ENCODE results near the gene POLD2.
"Not testable (repeated sequence)": the region's sequence is repeated elsewhere in the genome, so short reads cannot be mapped to it uniquely, and the experiment has no call there.

The POLD2 gene

DNA sequence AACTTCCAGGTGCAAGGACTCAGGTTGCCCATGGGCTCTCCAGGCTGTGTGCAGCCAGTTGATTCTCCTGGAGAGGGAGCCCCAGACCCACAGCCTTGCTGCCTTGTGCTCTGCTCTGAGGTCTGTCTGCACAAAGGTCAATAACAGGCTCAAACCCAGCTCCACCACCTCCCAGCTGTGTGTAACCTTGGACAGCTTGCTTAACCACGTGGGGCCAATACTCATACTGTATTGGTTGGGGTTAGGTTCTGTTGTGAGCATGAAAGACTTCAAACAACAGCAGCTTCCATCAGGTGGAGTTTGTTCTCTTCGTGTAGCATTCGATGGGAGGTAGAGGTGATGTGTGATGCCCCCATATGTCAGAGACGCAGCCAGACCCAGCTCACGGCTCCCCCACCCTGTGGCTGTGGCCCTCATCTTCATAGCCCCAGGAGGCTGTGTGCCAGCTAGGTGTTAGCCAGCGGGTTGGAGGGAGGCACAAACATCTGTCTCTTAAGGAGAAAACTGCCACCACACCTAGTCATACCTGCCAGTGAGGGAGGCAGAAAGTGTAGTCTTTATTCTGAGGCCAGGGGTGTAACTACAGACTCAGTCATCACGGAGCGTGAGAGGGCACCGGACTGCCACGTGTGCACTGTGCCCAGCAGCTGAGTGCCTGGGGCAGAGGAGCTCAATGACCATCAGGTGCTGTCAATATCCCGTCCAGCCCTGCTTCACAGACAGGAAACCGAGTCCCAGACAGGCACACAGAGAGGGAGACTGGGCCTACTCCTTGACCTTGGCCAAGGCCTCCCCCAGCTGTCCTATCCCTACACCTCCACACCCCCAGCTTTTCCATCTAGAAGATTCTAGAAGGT is 8.1 kb upstream of the POLD2 start:
- Histone ChIP-seq H3K23ac (ENCODE audit: low read depth, low read length, poor library complexity) (no peak overlapping the region), H2BK5ac (ENCODE audit: low read length) (no peak overlapping the region), H3K27me3 (ENCODE audit: control insufficient read depth in 3 of 3, insufficient read depth in 3 of 3, low read depth in 1 of 3, low read length in 3 of 3) (peaks cover 0 to 22% (median 2%) of the 10 kb centered on the region in 3 experiments), H3K9ac (ENCODE audit: low read depth, low read length, poor library complexity) (peak overlapping the region; percentile 10), H3K4me1 (ENCODE audit: control insufficient read depth in 2 of 2, insufficient read depth in 1 of 2, low read depth in 1 of 2, low read length in 2 of 2) (no peaks in the 10 kb centered on the region), H3K18ac (ENCODE audit: low read length) (peak overlapping the region; percentile 15), H2BK12ac (ENCODE audit: low read length) (no peak overlapping the region), H2BK120ac (ENCODE audit: low read depth, low read length) (no peak overlapping the region), H3K79me1 (ENCODE audit: low read depth, low read length) (no peaks in the 10 kb centered on the region), H3K4ac (ENCODE audit: low read length) (no peak overlapping the region), H3K4me2 (ENCODE audit: insufficient read depth, low read length, poor library complexity, severe bottlenecking) (no peak overlapping the region), H3K27ac (replicated peaks; ENCODE audit: low read length) (no peak overlapping the region), H3K9me3 (replicated peaks in 1 of 2; ENCODE audit: control insufficient read depth in 2 of 2, insufficient read depth in 1 of 2, low read depth in 1 of 2, low read length in 2 of 2) (peaks cover 0 to 4% of the 10 kb centered on the region in 2 donors), H2AFZ (ENCODE audit: low read length) (no peak overlapping the region), H2BK15ac (ENCODE audit: low read length) (no peak overlapping the region), H3K14ac (ENCODE audit: low read length) (no peak overlapping the region), H3K4me3 (ENCODE audit: low read length in 2 of 2) (no peak overlapping the region), H2AK5ac (ENCODE audit: low read depth, low read length) (peak overlapping the region; percentile 6), H4K8ac (ENCODE audit: low read depth, low read length) (no peak overlapping the region), H4K91ac (ENCODE audit: low read depth, low read length, poor library complexity) (no peak overlapping the region), H3K36me3 (replicated peaks in 1 of 2; ENCODE audit: control insufficient read depth in 2 of 2, insufficient read depth in 2 of 2, low read length in 2 of 2) (no peaks in the 10 kb centered on the region)
- no peak for DNase-seq (ENCODE audit: low spot score)
- no CpG with 5 or more reads among the region's 12 CpGs for WGBS, 2 donors (ENCODE audit: extremely low coverage in 2 of 2, insufficient read length in 2 of 2, insufficient replicate concordance in 1 of 2)

- H2BK120ac ChIP-seq (ENCODE audit: low read depth, low read length): no peak overlapping the region
- no peak for DNase-seq (ENCODE audit: low spot score)
- H3K9me3 ChIP-seq (replicated peaks in 1 of 2; ENCODE audit: control insufficient read depth in 2 of 2, insufficient read depth in 1 of 2, low read depth in 1 of 2, low read length in 2 of 2): peaks cover 0 to 4% of the 10 kb centered on the region in 2 donors
- no peak overlapping the region for H3K23ac ChIP-seq (ENCODE audit: low read depth, low read length, poor library complexity)
- no peak overlapping the region for H3K4me2 ChIP-seq (ENCODE audit: insufficient read depth, low read length, poor library complexity, severe bottlenecking)
- no peak overlapping the region for H2AK5ac ChIP-seq (ENCODE audit: low read depth, low read length)
- no peak overlapping the region for H2BK5ac ChIP-seq (ENCODE audit: low read length)
- no peaks in the 10 kb centered on the region for H3K36me3 ChIP-seq (replicated peaks in 1 of 2; ENCODE audit: control insufficient read depth in 2 of 2, insufficient read depth in 2 of 2, low read length in 2 of 2)
- no peak overlapping the region for H4K8ac ChIP-seq (ENCODE audit: low read depth, low read length)
- no peaks in the 10 kb centered on the region for H3K79me1 ChIP-seq (ENCODE audit: low read depth, low read length)
- H3K9ac ChIP-seq (ENCODE audit: low read depth, low read length, poor library complexity): no peak overlapping the region
- no peak overlapping the region for H3K4ac ChIP-seq (ENCODE audit: low read length)
- no peak overlapping the region for H2BK15ac ChIP-seq (ENCODE audit: low read length)
- no peak overlapping the region for H3K18ac ChIP-seq (ENCODE audit: low read length)
- H3K27ac ChIP-seq (replicated peaks; ENCODE audit: low read length): no peak overlapping the region
- H3K4me3 ChIP-seq (ENCODE audit: low read length in 2 of 2): no peak overlapping the region
- H4K91ac ChIP-seq (ENCODE audit: low read depth, low read length, poor library complexity): no peak overlapping the region
- H3K27me3 ChIP-seq (ENCODE audit: control insufficient read depth in 3 of 3, insufficient read depth in 3 of 3, low read depth in 1 of 3, low read length in 3 of 3): peaks cover 0 to 7% (median 0%) of the 10 kb centered on the region in 3 experiments
- H3K14ac ChIP-seq (ENCODE audit: low read length): no peak overlapping the region
- H2AFZ ChIP-seq (ENCODE audit: low read length): no peak overlapping the region
- WGBS, 2 donors (ENCODE audit: extremely low coverage in 2 of 2, insufficient read length in 2 of 2, insufficient replicate concordance in 1 of 2): no CpG with 5 or more reads among the region's 6 CpGs
- H2BK12ac ChIP-seq (ENCODE audit: low read length): peak overlapping the region; percentile 4
- peaks cover 0 to 3% of the 10 kb centered on the region in 2 donors for H3K4me1 ChIP-seq (ENCODE audit: control insufficient read depth in 2 of 2, insufficient read depth in 1 of 2, low read depth in 1 of 2, low read length in 2 of 2)
These were observed 5.6 kb upstream of the POLD2 start for GRCh38 chr7:44128721-44129582.

DNA sequence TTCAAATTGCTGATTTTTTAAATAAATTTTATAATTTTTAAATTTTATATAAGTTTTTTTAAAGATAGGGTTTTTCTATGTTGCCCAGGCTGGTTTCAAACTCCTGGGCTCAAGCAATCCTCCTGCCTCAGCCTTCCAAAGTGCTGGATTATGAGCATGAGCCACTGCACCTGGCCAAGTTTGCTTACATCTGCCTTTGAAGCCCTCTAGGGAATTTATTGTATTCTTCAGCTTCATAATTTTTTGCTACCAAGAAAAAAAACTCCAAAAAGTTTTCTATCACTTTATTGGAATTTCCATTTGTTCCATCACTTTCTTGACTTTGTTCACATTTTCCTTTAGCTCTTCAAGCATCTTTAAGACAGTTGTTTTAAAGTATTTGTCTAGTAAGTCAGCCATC is 3.8 kb upstream of the POLD2 start:
- H2AK5ac ChIP-seq (ENCODE audit: low read depth, low read length): no peak overlapping the region
- H4K91ac ChIP-seq (ENCODE audit: low read depth, low read length, poor library complexity): no peak overlapping the region
- H4K8ac ChIP-seq (ENCODE audit: low read depth, low read length): no peak overlapping the region
- H3K4me3 ChIP-seq (ENCODE audit: low read length in 2 of 2): no peak overlapping the region
- H3K79me1 ChIP-seq (ENCODE audit: low read depth, low read length): no peaks in the 10 kb centered on the region
- no peak overlapping the region for H3K4me2 ChIP-seq (ENCODE audit: insufficient read depth, low read length, poor library complexity, severe bottlenecking)
- no peak overlapping the region for H3K4ac ChIP-seq (ENCODE audit: low read length)
- H3K4me1 ChIP-seq (ENCODE audit: control insufficient read depth in 2 of 2, insufficient read depth in 1 of 2, low read depth in 1 of 2, low read length in 2 of 2): peaks cover 0 to 8% of the 10 kb centered on the region in 2 donors
- H3K14ac ChIP-seq (ENCODE audit: low read length): no peak overlapping the region
- no peak overlapping the region for H3K27ac ChIP-seq (replicated peaks; ENCODE audit: low read length)
- no peak overlapping the region for H3K18ac ChIP-seq (ENCODE audit: low read length)
- H2BK12ac ChIP-seq (ENCODE audit: low read length): no peak overlapping the region
- no peak overlapping the region for H2AFZ ChIP-seq (ENCODE audit: low read length)
- peaks cover 0 to 4% of the 10 kb centered on the region in 2 donors for H3K9me3 ChIP-seq (replicated peaks in 1 of 2; ENCODE audit: control insufficient read depth in 2 of 2, insufficient read depth in 1 of 2, low read depth in 1 of 2, low read length in 2 of 2)
- DNase-seq (ENCODE audit: low spot score): no peak
- no peak overlapping the region for H3K9ac ChIP-seq (ENCODE audit: low read depth, low read length, poor library complexity)
- H2BK120ac ChIP-seq (ENCODE audit: low read depth, low read length): no peak overlapping the region
- H3K36me3 ChIP-seq (replicated peaks in 1 of 2; ENCODE audit: control insufficient read depth in 2 of 2, insufficient read depth in 2 of 2, low read length in 2 of 2): peaks cover under 1% of the 10 kb centered on the region in 2 donors
- H3K23ac ChIP-seq (ENCODE audit: low read depth, low read length, poor library complexity): no peak overlapping the region
- H2BK5ac ChIP-seq (ENCODE audit: low read length): no peak overlapping the region
- peaks cover 0 to 2% (median 0%) of the 10 kb centered on the region in 3 experiments for H3K27me3 ChIP-seq (ENCODE audit: control insufficient read depth in 3 of 3, insufficient read depth in 3 of 3, low read depth in 1 of 3, low read length in 3 of 3)
- H2BK15ac ChIP-seq (ENCODE audit: low read length): no peak overlapping the region

DNA sequence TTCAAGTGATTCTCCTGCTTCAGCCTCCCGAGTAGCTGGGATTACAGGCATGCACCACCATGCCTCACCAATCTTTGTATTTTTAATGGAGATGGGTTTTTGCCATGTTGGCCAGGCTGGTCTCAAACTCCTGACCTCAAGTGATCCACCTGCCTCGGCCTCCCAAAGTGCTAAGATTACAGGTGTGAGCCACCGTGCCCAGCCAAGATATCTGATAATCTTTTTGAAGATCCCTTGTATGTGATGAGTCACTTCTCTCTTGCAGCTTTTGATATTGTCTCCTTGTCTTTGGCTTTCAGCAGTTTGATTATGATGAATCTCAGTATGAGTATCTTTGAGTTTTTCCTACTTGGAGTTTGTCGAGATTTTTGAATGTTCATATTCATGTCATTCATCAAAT is 3.2 kb upstream of the POLD2 start:
- not testable (repeated sequence) for H2AFZ ChIP-seq (ENCODE audit: low read length); H3K9me3 ChIP-seq (replicated peaks in 1 of 2; ENCODE audit: control insufficient read depth in 2 of 2, insufficient read depth in 1 of 2, low read depth in 1 of 2, low read length in 2 of 2); H3K27ac ChIP-seq (replicated peaks; ENCODE audit: low read length); H3K9ac ChIP-seq (ENCODE audit: low read depth, low read length, poor library complexity); H3K4me2 ChIP-seq (ENCODE audit: insufficient read depth, low read length, poor library complexity, severe bottlenecking); H3K36me3 ChIP-seq (replicated peaks in 1 of 2; ENCODE audit: control insufficient read depth in 2 of 2, insufficient read depth in 2 of 2, low read length in 2 of 2); H4K91ac ChIP-seq (ENCODE audit: low read depth, low read length, poor library complexity); H3K79me1 ChIP-seq (ENCODE audit: low read depth, low read length); H3K4me3 ChIP-seq (ENCODE audit: low read length in 2 of 2); H3K23ac ChIP-seq (ENCODE audit: low read depth, low read length, poor library complexity); H3K18ac ChIP-seq (ENCODE audit: low read length); H2BK12ac ChIP-seq (ENCODE audit: low read length); H2AK5ac ChIP-seq (ENCODE audit: low read depth, low read length); H3K4ac ChIP-seq (ENCODE audit: low read length); H3K27me3 ChIP-seq (ENCODE audit: control insufficient read depth in 3 of 3, insufficient read depth in 3 of 3, low read depth in 1 of 3, low read length in 3 of 3); DNase-seq (ENCODE audit: low spot score); H4K8ac ChIP-seq (ENCODE audit: low read depth, low read length); H2BK15ac ChIP-seq (ENCODE audit: low read length); H2BK120ac ChIP-seq (ENCODE audit: low read depth, low read length); H3K14ac ChIP-seq (ENCODE audit: low read length); H2BK5ac ChIP-seq (ENCODE audit: low read length)
- no CpG with 5 or more reads among the region's 4 CpGs for WGBS, 2 donors (ENCODE audit: extremely low coverage in 2 of 2, insufficient read length in 2 of 2, insufficient replicate concordance in 1 of 2)
- H3K4me1 ChIP-seq (ENCODE audit: control insufficient read depth in 2 of 2, insufficient read depth in 1 of 2, low read depth in 1 of 2, low read length in 2 of 2): peaks cover 4 to 12% of the 10 kb centered on the region in 2 donors

All from neuronal stem cell (in vitro differentiated cells).